HG02571 (cell line): ENCODE results near the gene SPTBN4.

Experiments
- ATAC-seq: cut with Tn5 transposase; IDR thresholded peaks from one replicate; pipeline ENCODE4 v1.9.1; 2021; ENCODE audit warnings: mild to moderate bottlenecking, moderate library complexity; ENCODE audit not compliant: unreplicated experiment

The SPTBN4 gene

GRCh38 chr19:40599902-40600569, 133.2 kb downstream of the SPTBN4 start:
- ATAC-seq, result no peak

DNA sequence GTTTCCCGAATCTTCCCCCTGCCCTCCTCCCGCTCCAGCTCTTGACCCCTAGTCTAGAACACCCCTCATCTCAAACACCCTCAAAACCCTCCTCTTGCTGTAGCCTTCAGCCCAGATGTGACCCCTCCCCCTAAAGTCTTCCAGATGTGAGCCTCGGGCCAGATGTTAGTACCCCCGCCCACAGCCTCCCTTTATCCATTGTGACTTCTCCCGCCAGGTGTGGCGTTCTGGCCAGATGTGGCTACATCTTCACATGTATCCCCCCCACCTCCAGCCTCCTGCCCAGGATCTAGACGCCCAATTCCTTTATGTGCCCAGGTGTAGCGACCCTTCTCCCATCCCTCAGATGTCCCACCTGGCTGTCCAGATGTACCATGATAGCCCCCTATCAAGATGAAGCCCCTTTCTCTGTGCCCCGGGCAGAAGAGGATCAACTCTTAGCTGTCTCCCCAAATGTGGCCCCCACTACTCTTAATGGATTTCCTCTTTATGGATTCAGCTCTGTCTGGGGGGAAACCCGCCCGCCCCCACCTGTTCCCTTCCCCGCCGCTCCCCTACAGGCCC, 133.9 kb downstream of the SPTBN4 start:
- ATAC-seq, result no peak

- ATAC-seq, result no peak
Observed at GRCh38 chr19:40601134-40601974, 134.6 kb downstream of the SPTBN4 start, which contains the start of gene LTBP4. TSS of gene LTBP4 (plus strand) at chr19:40601369. CDS start at chr19:40601388, 19 bp downstream.

DNA sequence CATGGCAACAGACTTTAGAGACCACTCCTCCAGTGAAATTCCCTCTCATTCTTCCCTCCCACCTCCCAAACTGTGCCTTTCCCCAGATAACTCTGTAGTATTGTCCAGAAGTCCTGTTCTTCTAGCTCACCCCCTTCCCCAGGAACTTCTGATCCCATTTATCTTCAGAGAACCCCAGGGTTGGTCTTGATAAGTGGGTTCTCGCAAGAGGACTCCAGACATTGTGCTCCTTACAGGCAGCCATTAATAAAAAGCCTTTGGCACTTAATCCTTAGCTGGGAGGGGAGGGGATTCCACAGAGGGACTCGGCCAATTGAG, 136.2 kb downstream of the SPTBN4 start:
- no peak for ATAC-seq

DNA sequence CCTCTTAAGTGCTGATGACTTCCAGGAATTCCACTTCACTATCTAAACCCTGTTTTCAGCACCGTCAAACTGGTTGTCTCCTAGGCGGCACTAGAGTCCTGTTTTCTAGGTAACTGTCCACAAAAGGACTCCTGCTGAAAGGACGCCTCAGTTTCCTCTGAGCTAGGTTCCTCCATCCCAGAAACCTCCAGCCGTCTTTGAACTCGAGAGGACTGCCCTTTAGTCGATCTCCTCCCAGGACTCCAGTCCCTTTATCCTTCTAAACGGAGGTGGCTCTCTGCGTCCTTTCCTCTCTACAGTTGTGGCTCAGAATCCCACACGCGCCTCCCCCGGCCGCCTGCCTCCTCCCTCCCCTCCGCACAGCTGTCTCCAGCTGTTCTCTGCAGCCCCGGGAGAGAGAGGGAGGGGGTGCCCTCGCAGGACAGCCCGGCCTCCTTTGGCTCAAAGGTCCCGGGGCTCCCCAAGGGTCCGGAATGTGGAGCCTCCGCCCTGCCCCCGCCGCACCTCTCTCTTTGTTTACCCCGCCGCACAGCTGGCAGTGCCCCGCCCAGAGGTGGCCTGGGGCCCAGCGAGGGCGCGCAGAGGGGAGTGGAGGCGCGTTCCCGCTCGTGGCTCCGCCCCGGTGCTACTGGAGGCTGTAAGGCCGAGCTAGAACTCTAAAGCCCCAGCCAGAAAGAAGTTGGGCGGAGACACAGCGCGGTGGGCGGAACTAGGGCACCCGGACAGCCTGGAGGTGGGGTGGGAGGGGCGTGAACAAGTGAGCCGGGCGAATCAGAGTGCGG, 136.8 kb downstream of the SPTBN4 start:
- ATAC-seq, result peak; percentile 66

DNA sequence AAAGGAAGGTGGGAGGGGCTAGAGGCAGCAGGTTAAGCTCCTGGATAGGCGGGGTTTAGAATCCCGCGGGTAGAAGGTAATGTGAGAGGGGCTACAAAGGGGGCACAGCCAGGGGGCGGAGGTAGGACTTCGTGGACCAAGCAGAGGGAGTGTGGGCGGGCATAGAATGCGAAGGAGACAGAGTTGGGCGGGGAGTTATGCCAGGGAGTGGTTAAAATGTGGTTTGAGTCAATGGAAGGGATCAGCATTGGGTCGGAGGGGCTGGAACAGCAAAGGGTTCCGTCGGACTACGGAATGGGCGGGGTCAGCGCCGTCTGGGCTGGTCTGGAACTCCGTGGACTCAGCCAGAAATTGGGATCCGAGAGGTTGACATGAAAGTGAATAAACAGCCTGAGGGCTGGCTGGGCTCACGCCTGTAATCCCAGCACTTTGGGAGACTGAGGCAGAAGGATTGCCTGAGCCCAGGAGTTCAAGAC, 137.4 kb downstream of the SPTBN4 start:
- ATAC-seq, result no peak

DNA sequence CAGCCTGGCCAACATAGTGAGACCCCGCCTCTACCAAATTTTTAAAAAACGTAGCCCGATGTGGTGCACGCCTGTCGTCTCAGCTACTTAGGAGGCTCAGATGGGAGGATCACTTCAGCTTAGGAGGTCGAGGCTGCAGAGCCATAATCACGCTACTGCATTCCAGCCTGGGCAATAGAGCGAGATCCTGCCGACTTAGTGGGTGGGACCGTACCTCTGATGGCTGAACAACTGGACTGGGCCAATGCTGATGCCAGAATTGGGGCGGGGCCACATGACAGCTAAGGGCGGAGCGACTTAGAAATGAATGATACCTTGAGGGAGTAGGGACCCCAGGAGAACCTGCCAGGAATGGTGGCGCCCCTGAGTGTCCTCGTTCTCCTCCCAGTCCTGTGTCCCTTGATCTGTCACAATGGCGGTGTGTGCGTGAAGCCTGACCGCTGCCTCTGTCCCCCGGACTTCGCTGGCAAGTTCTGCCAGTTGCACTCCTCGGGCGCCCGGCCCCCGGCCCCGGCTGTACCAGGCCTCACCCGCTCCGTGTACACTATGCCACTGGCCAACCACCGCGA, 137.9 kb downstream of the SPTBN4 start:
- no peak for ATAC-seq

GRCh38 chr19:40605216-40605971, 138.6 kb downstream of the SPTBN4 start:
- ATAC-seq, result no peak

DNA sequence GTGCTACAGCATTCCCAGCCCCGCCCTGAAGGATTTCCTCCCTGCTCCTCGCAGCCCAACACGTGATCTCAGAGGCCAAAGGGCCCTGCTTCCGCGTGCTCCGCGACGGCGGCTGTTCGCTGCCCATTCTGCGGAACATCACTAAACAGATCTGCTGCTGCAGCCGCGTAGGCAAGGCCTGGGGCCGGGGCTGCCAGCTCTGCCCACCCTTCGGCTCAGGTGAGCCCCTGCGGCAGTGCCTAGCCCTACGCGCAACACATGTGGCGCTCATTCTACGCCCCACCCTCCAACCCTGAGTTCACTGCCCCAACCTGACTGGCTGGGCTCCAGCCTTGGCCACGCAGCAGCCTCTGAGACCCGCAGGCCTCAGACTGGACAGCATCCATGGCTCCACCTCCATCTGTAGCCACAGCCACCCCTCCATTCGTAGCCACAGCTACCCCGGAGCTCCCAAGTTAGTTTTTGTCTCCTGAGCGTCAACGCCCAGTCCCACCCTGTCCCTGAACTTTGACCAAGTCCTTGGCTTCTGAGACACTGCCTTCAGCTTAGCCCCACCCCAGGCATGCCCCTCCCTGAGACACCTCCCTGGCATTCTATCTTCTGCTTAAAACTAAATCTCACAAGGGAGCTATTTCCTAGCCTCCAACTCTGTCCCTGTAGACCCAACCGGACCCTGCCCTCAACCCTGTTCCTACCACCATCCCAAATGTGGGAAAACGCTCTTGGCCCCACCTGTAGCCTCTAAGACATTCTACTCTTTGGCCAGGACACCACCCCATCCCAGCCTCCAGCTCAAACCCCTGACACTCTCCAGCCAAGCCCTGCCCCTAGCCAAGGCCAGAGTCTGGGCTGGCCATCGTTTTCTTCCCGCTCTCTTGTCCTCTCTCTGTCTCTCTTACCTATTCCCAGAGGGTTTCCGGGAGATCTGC, 140.8 kb downstream of the SPTBN4 start:
- no peak for ATAC-seq

- ATAC-seq, result no peak
Observed at GRCh38 chr19:40608240-40608621, 141.4 kb downstream of the SPTBN4 start.

DNA sequence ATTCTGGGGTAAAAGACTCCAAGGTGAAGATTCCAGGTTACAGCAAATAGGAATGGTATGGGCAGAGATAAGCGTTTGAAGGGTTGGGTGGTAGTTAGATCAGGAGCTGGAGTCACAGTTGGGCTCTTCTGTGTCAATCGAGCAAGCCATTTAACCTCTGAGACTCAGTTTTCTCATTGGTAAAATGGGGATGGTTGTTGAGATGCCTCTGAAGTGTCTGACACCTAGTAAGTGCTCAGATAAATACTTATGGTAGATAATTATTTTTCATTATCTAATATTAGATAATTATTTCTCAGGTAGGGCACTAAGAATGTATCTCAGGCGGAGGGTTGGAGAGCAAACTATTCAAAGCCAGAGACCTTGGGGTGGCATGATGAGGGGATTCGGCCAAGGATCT, 142.2 kb downstream of the SPTBN4 start:
- ATAC-seq, result no peak

- peak; percentile 31 for ATAC-seq
Observed at GRCh38 chr19:40609561-40610395, 143.0 kb downstream of the SPTBN4 start.

- no peak for ATAC-seq
Observed at GRCh38 chr19:40610396-40611064, 143.7 kb downstream of the SPTBN4 start.

DNA sequence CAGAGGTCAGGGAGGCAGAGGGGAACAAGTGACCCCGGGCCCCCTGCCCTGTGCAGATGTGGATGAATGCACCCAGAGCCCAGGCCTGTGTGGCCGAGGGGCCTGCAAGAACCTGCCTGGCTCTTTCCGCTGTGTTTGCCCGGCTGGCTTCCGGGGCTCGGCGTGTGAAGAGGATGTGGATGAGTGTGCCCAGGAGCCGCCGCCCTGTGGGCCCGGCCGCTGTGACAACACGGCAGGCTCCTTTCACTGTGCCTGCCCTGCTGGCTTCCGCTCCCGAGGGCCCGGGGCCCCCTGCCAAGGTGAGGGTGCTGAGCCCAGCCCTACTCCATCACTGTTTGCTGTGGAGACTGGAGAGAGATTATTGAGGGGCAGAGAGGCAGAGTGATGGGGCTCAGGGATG, 144.3 kb downstream of the SPTBN4 start:
- ATAC-seq, result no peak

DNA sequence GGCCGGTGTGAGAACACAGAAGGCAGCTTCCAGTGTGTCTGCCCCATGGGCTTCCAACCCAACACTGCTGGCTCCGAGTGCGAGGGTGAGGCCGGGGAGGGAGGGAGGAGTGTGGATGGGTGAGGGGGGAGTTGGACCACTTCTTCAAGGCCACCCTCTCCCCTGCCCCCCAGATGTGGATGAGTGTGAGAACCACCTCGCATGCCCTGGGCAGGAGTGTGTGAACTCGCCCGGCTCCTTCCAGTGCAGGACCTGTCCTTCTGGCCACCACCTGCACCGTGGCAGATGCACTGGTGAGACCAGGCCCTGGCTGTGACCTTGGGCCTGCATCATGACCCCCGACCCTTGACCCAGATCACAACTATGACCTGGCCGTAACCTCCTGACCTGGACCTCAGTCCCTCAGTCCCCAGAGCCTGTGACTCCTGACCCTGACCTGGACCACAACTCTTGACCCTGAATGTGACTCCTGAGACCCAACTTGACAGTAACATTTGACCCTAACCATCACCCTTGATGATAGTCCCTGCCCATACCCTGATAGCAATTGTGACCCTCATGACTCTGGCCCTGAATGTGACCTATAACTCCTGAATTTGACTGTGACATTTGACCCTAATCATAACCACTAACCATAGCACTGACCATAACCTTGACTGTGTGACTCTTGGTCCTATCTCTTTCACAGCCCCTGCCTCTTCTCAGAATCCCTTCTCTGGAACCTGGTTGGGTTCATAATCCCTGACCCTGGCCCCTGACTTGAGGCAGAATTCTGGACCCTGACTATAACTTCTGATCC, 145.3 kb downstream of the SPTBN4 start:
- ATAC-seq, result no peak

GRCh38 chr19:40612831-40613689, 146.3 kb downstream of the SPTBN4 start:
- no peak for ATAC-seq
